Suprapubic skin (tissue), 4 donors: Measurements from ENCODE around the gene KCNH5. TPM values are rescaled to one million over a fixed set of nuclear protein-coding genes. Genes with fewer than 3 reads are reported as not detected.

Experiments
- DNase-seq, 2 donors: peaks; one replicate each; pipeline ENCODE4 v3.0.0-alpha.2; 2019; ENCODE audit warnings: low spot score in 2 of 2
- H3K27ac ChIP-seq: fragments of 200-600 bp; sonication (generic); one replicate; pipeline ENCODE4 v1.5.1; 2019
- H3K27me3 ChIP-seq: fragments of 200-600 bp; sonication (generic); one replicate; pipeline ENCODE4 v1.5.1; 2019
- H3K36me3 ChIP-seq: fragments of 200-600 bp; sonication (generic); one replicate; pipeline ENCODE4 v1.5.1; 2019
- H3K4me1 ChIP-seq: fragments of 200-600 bp; sonication (generic); one replicate; pipeline ENCODE4 v1.5.1; 2019
- H3K4me3 ChIP-seq: fragments of 200-600 bp; sonication (generic); one replicate; pipeline ENCODE4 v1.5.1; 2019; ENCODE audit warnings: mild to moderate bottlenecking
- H3K9me3 ChIP-seq: fragments of 200-600 bp; sonication (generic); one replicate; pipeline ENCODE4 v1.5.1; 2019
- CTCF ChIP-seq, 2 donors: fragments of 200-600 bp in 1 of 2; fragments of 450-650 bp in 1 of 2; sonication (generic) in 1 of 2; IDR thresholded peaks; one replicate each; pipeline ENCODE4 v1.5.1; 2016 to 2019; ENCODE audit warnings: antibody characterized with exemption in 2 of 2, mild to moderate bottlenecking in 1 of 2, moderate library complexity in 1 of 2
- EP300 ChIP-seq: sonication (generic); formaldehyde crosslinking; IDR thresholded peaks from one replicate; pipeline ENCODE4 v1.6.1; 2017; ENCODE audit warnings: antibody characterized with exemption
- POLR2A ChIP-seq, 2 donors: fragments of 450-650 bp; IDR thresholded peaks; one replicate each; pipeline ENCODE4 v1.6.1; 2017; ENCODE audit warnings: antibody characterized with exemption in 2 of 2, mild to moderate bottlenecking in 2 of 2, moderate library complexity in 2 of 2
- POLR2AphosphoS5 ChIP-seq, 3 donors: sonication (generic); formaldehyde crosslinking; IDR thresholded peaks; one replicate each; pipeline ENCODE4 v1.6.1; 2017; ENCODE audit warnings: antibody characterized with exemption in 3 of 3
- WGBS: methylation state at CpG from one replicate; pipeline ENCODE4 v1.1.5; 2018; 5-methylcytosine and 5-hydroxymethylcytosine counted together
- total RNA-seq, 4 donors: library from RNA; depleted of rRNA; stranded (reverse); fragments of >200 nt; gene quantifications; one replicate each; pipeline ENCODE4 v1.1.0, GENCODE V29; 2016

The KCNH5 gene
- total RNA-seq, 4 donors from 2014 or later: 0.31 to 0.79 TPM; not detected in 2

- H3K27me3 ChIP-seq: no peaks in the 10 kb centered on the region
- 41% methylated on average over 2 of the region's 2 CpGs for WGBS
- TF ChIP-seq POLR2A (IDR thresholded peaks at IDR 0.05): no peak
- no peak for TF ChIP-seq EP300
- no peak for TF ChIP-seq POLR2AphosphoS5 (IDR thresholded peaks at IDR 0.05)
- no peak for TF ChIP-seq CTCF (IDR thresholded peaks at IDR 0.05)
Observed at GRCh38 chr14:62952226-62952625, 93.0 kb downstream of the KCNH5 start.

GRCh38 chr14:62947301-62947700 is 98.0 kb downstream of the KCNH5 start:
- H3K36me3 ChIP-seq: no peaks in the 10 kb centered on the region
- no peak for TF ChIP-seq POLR2A (IDR thresholded peaks at IDR 0.05)
- no peak for TF ChIP-seq EP300
- TF ChIP-seq POLR2AphosphoS5 (IDR thresholded peaks at IDR 0.05): no peak
- no peak for TF ChIP-seq CTCF (IDR thresholded peaks at IDR 0.05)
- no peak for DNase-seq
- H3K27me3 ChIP-seq: no peaks in the 10 kb centered on the region
- H3K9me3 ChIP-seq: no peaks in the 10 kb centered on the region
- WGBS: 42% methylated on average over 2 of the region's 2 CpGs
- H3K27ac ChIP-seq: no peak overlapping the region
- no peaks in the 10 kb centered on the region for H3K4me1 ChIP-seq
- no peak overlapping the region for H3K4me3 ChIP-seq

More at GRCh38 chr14:62952226-62952625, 93.0 kb downstream of the KCNH5 start:
- Histone ChIP-seq H3K9me3 (no peaks in the 10 kb centered on the region), H3K4me1 (no peaks in the 10 kb centered on the region), H3K4me3 (no peak overlapping the region), H3K36me3 (no peaks in the 10 kb centered on the region), H3K27ac (no peak overlapping the region)
- no peak for DNase-seq

GRCh38 chr14:62946221-62946620 is 99.0 kb downstream of the KCNH5 start:
- Histone ChIP-seq H3K4me1 (no peaks in the 10 kb centered on the region), H3K9me3 (no peaks in the 10 kb centered on the region), H3K36me3 (no peaks in the 10 kb centered on the region), H3K4me3 (no peak overlapping the region), H3K27me3 (no peaks in the 10 kb centered on the region), H3K27ac (no peak overlapping the region)
- DNase-seq: no peak
- 84% methylated on average over 1 of the region's 1 CpG for WGBS
- TF ChIP-seq POLR2AphosphoS5 (IDR thresholded peaks at IDR 0.05) (no peak), EP300 (no peak), POLR2A (IDR thresholded peaks at IDR 0.05) (no peak), CTCF (IDR thresholded peaks at IDR 0.05) (no peak)

- WGBS: 55% methylated on average over 2 of the region's 2 CpGs
- H3K36me3 ChIP-seq: no peaks in the 10 kb centered on the region
- H3K4me3 ChIP-seq: no peak overlapping the region
- H3K27ac ChIP-seq: no peak overlapping the region
- TF ChIP-seq POLR2AphosphoS5 (IDR thresholded peaks at IDR 0.05) (no peak), CTCF (IDR thresholded peaks at IDR 0.05) (no peak), EP300 (no peak), POLR2A (IDR thresholded peaks at IDR 0.05) (no peak)
- H3K4me1 ChIP-seq: no peaks in the 10 kb centered on the region
- no peaks in the 10 kb centered on the region for H3K27me3 ChIP-seq
- H3K9me3 ChIP-seq: no peaks in the 10 kb centered on the region
- no peak for DNase-seq
Observed at GRCh38 chr14:62943202-62943601, 102.1 kb downstream of the KCNH5 start.

DNA sequence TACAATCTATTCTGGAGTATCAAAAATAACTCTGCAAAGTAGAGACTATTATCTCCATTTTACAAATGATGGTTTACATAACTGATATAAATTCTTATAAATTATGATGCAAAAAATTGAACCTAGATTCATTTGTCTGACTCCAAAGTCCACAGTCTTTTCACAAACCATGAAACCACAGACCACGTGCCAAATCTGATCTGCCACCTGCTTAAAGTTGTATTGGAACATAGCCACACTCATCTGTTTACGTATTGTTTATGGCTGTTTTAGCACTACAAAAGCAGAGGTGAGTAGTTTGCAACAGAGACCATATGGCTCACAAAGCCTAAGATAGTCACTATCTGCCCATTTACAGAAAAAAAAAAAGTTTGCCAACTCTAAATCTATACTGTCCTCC is 105.3 kb downstream of the KCNH5 start:
- 24% methylated on average over 2 of the region's 2 CpGs for WGBS
- no peak for TF ChIP-seq EP300
- TF ChIP-seq POLR2A (IDR thresholded peaks at IDR 0.05): no peak
- TF ChIP-seq POLR2AphosphoS5 (IDR thresholded peaks at IDR 0.05): no peak
- no peak for TF ChIP-seq CTCF (IDR thresholded peaks at IDR 0.05)
- H3K27ac ChIP-seq: no peak overlapping the region
- no peak overlapping the region for H3K4me3 ChIP-seq
- no peaks in the 10 kb centered on the region for H3K36me3 ChIP-seq
- no peaks in the 10 kb centered on the region for H3K9me3 ChIP-seq
- H3K27me3 ChIP-seq: no peaks in the 10 kb centered on the region
- no peaks in the 10 kb centered on the region for H3K4me1 ChIP-seq
- no peak for DNase-seq
